Measurements from ENCODE around the gene RBM20. TPM values are rescaled to one million over a fixed set of nuclear protein-coding genes. Genes with fewer than 3 reads are reported as not detected.
A peak's percentile ranks its signal among the peaks of the same experiment; 100 is the strongest.

Gene RBM20
- total and polyA plus RNA-seq, 2 of the 13 experiments (the other 11 are each of a cell fraction or from before 2014, with no cell fraction given), result 0.02 to 0.22 TPM

GRCh38 chr10:110829721-110830410, 185.7 kb downstream of the RBM20 start (continued):
- TF ChIP-seq E2F2 (CRISPR knock-in tag; IDR thresholded peaks at IDR 0.05; ENCODE audit: borderline replicate concordance), result no peak
- TF ChIP-seq EHMT2 (IDR thresholded peaks at IDR 0.05; ENCODE audit: borderline replicate concordance, low read depth, low read length), result no peak
- TF ChIP-seq REPIN1 (CRISPR knock-in tag; IDR thresholded peaks at IDR 0.05; ENCODE audit: borderline replicate concordance, low read depth), result no peak
- TF ChIP-seq NFE2L1 (CRISPR knock-in tag; IDR thresholded peaks at IDR 0.05; ENCODE audit: borderline replicate concordance), result no peak
- TF ChIP-seq ZNF841 (CRISPR knock-in tag; IDR thresholded peaks at IDR 0.05; ENCODE audit: borderline replicate concordance), result no peak
- no peak for TF ChIP-seq ZBTB7A (CRISPR knock-in tag; IDR thresholded peaks at IDR 0.05)

GRCh38 chr10:110833234-110833940, 189.3 kb downstream of the RBM20 start:
- Histone ChIP-seq H3K4me3 (replicated peaks in 1 of 3; ENCODE audit: insufficient read depth in 1 of 3, low read depth in 2 of 3, low read length in 3 of 3) (peak overlapping the region; percentile 43 to 62 (median 44)), H4K20me1 (ENCODE audit: insufficient read depth, low read length) (no peaks in the 10 kb centered on the region), H3K27me3 (ENCODE audit: control insufficient read depth in 1 of 2, insufficient read depth in 2 of 2, low read length in 2 of 2) (no peaks in the 10 kb centered on the region; a peak in 2 of 5 replicates), H3K27ac (ENCODE audit: extremely low read length, insufficient read depth, low read length) (peak overlapping the region; percentile 33), H3K9ac (ENCODE audit: insufficient read depth, low read depth, low read length) (peak overlapping the region; percentile 52), H3K36me3 (replicated peaks in 1 of 2; ENCODE audit: control insufficient read depth in 1 of 2, insufficient read depth in 2 of 2, low read length in 2 of 2) (no peaks in the 10 kb centered on the region), H3K4me1 (ENCODE audit: insufficient read depth, low read length) (peaks cover 90% of the 10 kb centered on the region), H3K79me2 (ENCODE audit: insufficient read depth, low read length) (no peaks in the 10 kb centered on the region), H2AFZ (ENCODE audit: low read length) (no peak overlapping the region), H3K4me2 (ENCODE audit: low read depth, low read length) (peak overlapping the region; percentile 75), H3K9me3 (ENCODE audit: low read length) (no peaks in the 10 kb centered on the region)
- WGBS (ENCODE audit: low lambda C conversion rate), result 56% methylated on average over 10 of the region's 13 CpGs
- POLR2A ChIA-PET, result interaction anchor here (1.0 to 2.5 kb wide), 4 partner anchors 10 to 85 kb away, joined by 3 to 7 read pairs (median 6); partner anchors contain the start of gene PDCD4
- intact Hi-C loops (cut with micrococcal nuclease; ENCODE audit: unreplicated experiment) (loop anchor here (5.0 kb wide), 1 partner anchor 39 kb away; the partner anchor contains the start of gene PDCD4), in situ Hi-C loops (cut with HindIII; ENCODE audit: extremely low pct_ligation_motif_present, low pct_unique_long_range_greater_than_20kb) (no loop called here)
- ATAC-seq, result peak; percentile 81
- DNase-seq (ENCODE audit: low spot score), result peak; percentile 62
- BruUV-seq (replicated peaks), result no TSS peak
- CTCF ChIA-PET (ENCODE audit: low intra/inter-chr PET ratio, low total read pairs), result no interaction called here
- peak; percentile 82 for FAIRE-seq
- TF ChIP-seq U2AF1 (optimal IDR thresholded peaks at IDR 0.05; ENCODE audit: low read depth, low read length) (no peak), ZNF574 (CRISPR knock-in tag; IDR thresholded peaks at IDR 0.05) (no peak), ZNF335 (CRISPR knock-in tag; IDR thresholded peaks at IDR 0.05) (no peak), NFATC3 (CRISPR knock-in tag; IDR thresholded peaks at IDR 0.05) (no peak), FOXM1 (CRISPR knock-in tag; IDR thresholded peaks at IDR 0.05) (no peak), ZNF263 (CRISPR knock-in tag; IDR thresholded peaks at IDR 0.05) (0 out of 2 replicates have a peak, but pooled peaks have one; percentile 21), NFYB (CRISPR knock-in tag; IDR thresholded peaks at IDR 0.05) (no peak), RXRA (CRISPR knock-in tag; IDR thresholded peaks at IDR 0.05) (peak; percentile 13; the same call in 1 of the 2 replicates), ZBTB34 (CRISPR knock-in tag; IDR thresholded peaks at IDR 0.05) (no peak), XRCC5 (optimal IDR thresholded peaks at IDR 0.05; ENCODE audit: low read length) (no peak)
